ENCODE data around the gene ASCL3. TPM values are rescaled to one million over a fixed set of nuclear protein-coding genes. Genes with fewer than 3 reads are reported as not detected.

The ASCL3 gene
- polyA plus RNA-seq, 1 experiment: not detected

DNA sequence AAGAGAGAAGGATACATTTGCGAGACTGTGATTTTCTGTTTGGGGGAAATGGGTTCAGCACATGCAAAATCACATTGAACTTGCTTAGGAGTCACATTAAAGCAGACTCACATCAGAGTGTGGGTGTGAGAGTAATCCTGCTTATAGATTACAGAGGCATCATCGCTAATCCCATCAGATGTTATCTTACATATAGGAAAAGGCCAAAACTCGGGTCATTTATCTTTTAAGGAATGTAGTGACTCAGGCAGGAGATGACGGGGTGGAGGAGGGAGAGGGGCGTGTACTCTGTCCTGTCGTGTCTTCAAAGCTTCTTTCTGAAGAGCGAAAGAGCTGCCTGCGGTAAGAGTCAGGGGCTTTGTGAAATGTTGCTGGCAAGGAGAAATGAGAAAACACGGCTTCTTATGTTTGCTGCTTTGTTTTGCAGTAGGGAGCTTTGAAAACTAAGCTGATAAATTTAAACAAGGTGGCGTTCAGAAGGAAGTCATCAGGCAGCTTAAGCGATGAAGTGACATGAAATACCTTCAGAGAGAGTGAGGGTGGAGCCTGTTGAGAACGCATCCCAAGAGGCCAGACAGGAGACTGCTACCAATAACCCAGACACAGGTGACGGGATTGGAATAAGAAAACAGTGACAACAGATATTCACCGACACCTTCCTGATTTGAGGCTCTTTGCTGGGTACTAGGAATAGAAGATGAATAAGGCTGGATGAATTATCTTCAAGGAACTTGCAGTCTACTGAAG, 7.9 kb downstream of the ASCL3 start:
- TF ChIP-seq CTCF (IDR thresholded peaks at IDR 0.05; ENCODE audit: low read depth, low read length): no peak
- H3K9me3 ChIP-seq (ENCODE audit: control insufficient read depth, insufficient read depth, low read length): no peaks in the 10 kb centered on the region
- ChIA-PET POLR2A (no interaction called here), CTCF (interaction anchor here (1.3 kb wide), 1 partner anchor 25 kb away, joined by 3 read pairs; no protein-coding TSS in a partner anchor)
- peak; percentile 58 for DNase-seq (ENCODE audit: low read depth, low spot score)
- no peak overlapping the region for H3K4me3 ChIP-seq (ENCODE audit: low read depth, low read length)
- no peaks in the 10 kb centered on the region for H3K27me3 ChIP-seq (ENCODE audit: control insufficient read depth, insufficient read depth, low read length)
- H3K27ac ChIP-seq (ENCODE audit: low read depth, low read length): peak overlapping the region; percentile 63

DNA sequence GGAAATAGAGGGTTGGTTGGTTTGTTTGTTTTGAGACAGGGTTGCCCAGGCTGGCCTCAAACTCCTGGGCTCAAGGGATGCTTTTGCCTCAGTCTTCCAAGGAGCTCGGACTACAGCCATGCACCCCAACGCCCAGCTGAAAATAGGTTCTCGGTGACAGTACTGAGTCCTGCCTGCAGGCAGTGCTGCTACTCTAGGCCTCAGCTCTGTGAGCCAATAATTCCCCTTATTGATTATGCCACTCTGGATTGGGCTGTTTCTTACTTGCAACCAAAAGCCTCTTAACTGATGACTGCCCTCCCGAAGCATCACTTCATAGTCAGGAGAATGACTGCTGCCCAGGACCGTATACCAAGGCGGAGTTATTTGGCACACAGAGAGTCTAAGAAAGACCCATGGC, 8.9 kb downstream of the ASCL3 start:
- Histone ChIP-seq H3K27ac (ENCODE audit: low read depth, low read length) (no peak overlapping the region), H3K4me3 (ENCODE audit: low read depth, low read length) (no peak overlapping the region), H3K27me3 (ENCODE audit: control insufficient read depth, insufficient read depth, low read length) (no peaks in the 10 kb centered on the region), H3K9me3 (ENCODE audit: control insufficient read depth, insufficient read depth, low read length) (no peaks in the 10 kb centered on the region)
- CTCF ChIA-PET: interaction anchor here (0.5 to 1.1 kb wide), 2 partner anchors 8 to 31 kb away, joined by 3 to 6 read pairs; partner anchors contain the start of gene ASCL3
- POLR2A ChIA-PET: no interaction called here
- peak; percentile 23; the same call in 1 of the 2 replicates for TF ChIP-seq CTCF (IDR thresholded peaks at IDR 0.05; ENCODE audit: low read depth, low read length)
- no peak for DNase-seq (ENCODE audit: low read depth, low spot score)

DNA sequence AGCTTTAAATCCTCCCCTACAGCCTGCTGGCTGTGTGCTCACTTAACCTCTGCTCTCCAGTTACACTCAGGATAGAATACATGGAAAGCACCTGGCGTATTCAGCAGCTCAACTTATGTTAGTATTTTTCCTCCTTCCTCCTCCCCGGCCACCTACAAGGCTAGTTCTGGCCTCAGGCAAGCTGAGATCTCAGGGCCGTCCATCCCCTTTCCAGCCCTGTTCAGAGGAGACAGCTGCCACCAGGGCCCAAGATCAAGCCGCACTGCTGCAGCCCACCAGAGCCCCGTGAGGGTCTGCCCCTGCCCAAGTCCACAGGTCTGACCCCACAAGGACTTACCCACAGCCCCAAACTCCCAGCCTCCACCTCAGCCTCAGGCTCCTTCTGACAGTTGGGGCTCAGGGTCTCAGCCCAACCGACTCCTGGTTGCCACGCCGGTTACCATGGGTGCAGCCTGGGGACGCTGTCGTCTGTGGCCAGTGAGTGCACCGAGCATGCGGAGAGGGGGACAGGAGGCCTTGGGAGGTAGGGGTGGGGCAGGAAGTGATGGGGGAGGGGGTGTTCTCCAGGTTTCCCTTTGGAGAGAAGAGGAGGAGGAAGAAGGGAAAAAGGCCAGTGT, 10.1 kb downstream of the ASCL3 start, which contains the start of gene C11orf16:
Gene C11orf16, minus strand, starts transcription at position 384 of the 617 bp plus-strand sequence. CDS start 639 bp downstream, outside the sequence.
- CTCF ChIA-PET: no interaction called here
- no peak for DNase-seq (ENCODE audit: low read depth, low spot score)
- H3K4me3 ChIP-seq (ENCODE audit: low read depth, low read length): no peak within 1 kb of the TSS
- TF ChIP-seq CTCF (IDR thresholded peaks at IDR 0.05; ENCODE audit: low read depth, low read length): no peak
- POLR2A ChIA-PET: no interaction called here
- no peaks in the 10 kb centered on the region for H3K27me3 ChIP-seq (ENCODE audit: control insufficient read depth, insufficient read depth, low read length)
- no peaks in the 10 kb centered on the region for H3K9me3 ChIP-seq (ENCODE audit: control insufficient read depth, insufficient read depth, low read length)
- no peak within 1 kb of the TSS for H3K27ac ChIP-seq (ENCODE audit: low read depth, low read length)

- POLR2A ChIA-PET: no interaction called here
- DNase-seq (ENCODE audit: low read depth, low spot score): no peak
These were observed 12.2 kb downstream of the ASCL3 start for GRCh38 chr11:8930456-8931175.

More at GRCh38 chr11:8930456-8931175, 12.2 kb downstream of the ASCL3 start:
- no peak for TF ChIP-seq CTCF (IDR thresholded peaks at IDR 0.05; ENCODE audit: low read depth, low read length)
- H3K9me3 ChIP-seq (ENCODE audit: control insufficient read depth, insufficient read depth, low read length): no peaks in the 10 kb centered on the region
- H3K27ac ChIP-seq (ENCODE audit: low read depth, low read length): no peak overlapping the region
- no peaks in the 10 kb centered on the region for H3K27me3 ChIP-seq (ENCODE audit: control insufficient read depth, insufficient read depth, low read length)
- CTCF ChIA-PET: no interaction called here
- H3K4me3 ChIP-seq (ENCODE audit: low read depth, low read length): no peak overlapping the region

All from AG04450 (cell line).